GM23338 (cell line): Measurements from ENCODE around the gene POLDIP2. TPM values are rescaled to one million over a fixed set of nuclear protein-coding genes. Genes with fewer than 3 reads are reported as not detected.

Experiments used
- ATAC-seq: fragments of 200-7000 bp; cut with Tn5 transposase; 3 replicates; pipeline ENCODE4 v1.9.1; 2020
- DNase-seq: peaks from one replicate; pipeline ENCODE4 v3.0.0-alpha.2; 2015; ENCODE audit warnings: low spot score
- H2AFZ ChIP-seq: fragments of 200-600 bp; sonication (generic); 2 replicates; pipeline ENCODE4 v1.8.0; 2016; ENCODE audit warnings: antibody characterized with exemption, mild to moderate bottlenecking, moderate library complexity
- H3F3A ChIP-seq: fragments of 200-600 bp; sonication (generic); replicated peaks from 2 replicates; pipeline ENCODE4 v1.8.0; 2017; ENCODE audit warnings: antibody characterized with exemption, mixed run types, low read depth
- H3K27ac ChIP-seq: fragments of 200-600 bp; sonication (generic); 2 replicates; pipeline ENCODE4 v1.6.1; 2016; ENCODE audit warnings: low read depth
- H3K27me3 ChIP-seq: fragments of 200-600 bp; sonication (generic); 2 replicates; pipeline ENCODE4 v1.8.0; 2016; ENCODE audit warnings: mild to moderate bottlenecking, mixed run types, moderate library complexity; ENCODE audit not compliant: insufficient read depth
- H3K36me3 ChIP-seq: fragments of 200-600 bp; sonication (generic); 2 replicates; pipeline ENCODE4 v1.8.0; 2016; ENCODE audit warnings: mild to moderate bottlenecking; ENCODE audit not compliant: insufficient read depth
- H3K4me1 ChIP-seq: fragments of 200-600 bp; sonication (generic); 2 replicates; pipeline ENCODE4 v1.8.0; 2016; ENCODE audit warnings: mild to moderate bottlenecking, moderate library complexity; ENCODE audit not compliant: insufficient read depth
- H3K4me2 ChIP-seq: fragments of 200-600 bp; sonication (generic); 2 replicates; pipeline ENCODE4 v1.7.1; 2017; ENCODE audit warnings: mixed run types
- H3K4me3 ChIP-seq: fragments of 200-600 bp; sonication (generic); 2 replicates; pipeline ENCODE4 v1.6.1; 2016; ENCODE audit warnings: mixed run types
- H3K79me2 ChIP-seq: fragments of 200-600 bp; sonication (generic); replicated peaks from 2 replicates; pipeline ENCODE4 v1.8.0; 2017; ENCODE audit warnings: mild to moderate bottlenecking; ENCODE audit not compliant: insufficient read depth
- H3K9me2 ChIP-seq: fragments of 200-600 bp; sonication (generic); 2 replicates; pipeline ENCODE4 v1.8.0; 2017; ENCODE audit not compliant: insufficient read depth
- H4K20me1 ChIP-seq: fragments of 200-600 bp; sonication (generic); replicated peaks from 2 replicates; pipeline ENCODE4 v1.8.0; 2017; ENCODE audit warnings: mild to moderate bottlenecking; ENCODE audit not compliant: insufficient read depth
- H3K27ac Mint-ChIP-seq: 2 replicates; pipeline ENCODE4 v1.8.0; 2020; ENCODE audit warnings: inconsistent platforms, mild to moderate bottlenecking, moderate library complexity, mixed read lengths
- H3K27me3 Mint-ChIP-seq: 3 replicates; pipeline ENCODE4 v1.8.0; 2022; ENCODE audit warnings: low read depth, mild to moderate bottlenecking, moderate library complexity, mixed read lengths, inconsistent platforms; ENCODE audit not compliant: insufficient read depth, poor library complexity
- H3K36me3 Mint-ChIP-seq: 3 replicates; pipeline ENCODE4 v1.8.0; 2021; ENCODE audit warnings: low read depth, mild to moderate bottlenecking, inconsistent platforms, moderate library complexity, mixed read lengths
- H3K4me1 Mint-ChIP-seq: 3 replicates; pipeline ENCODE4 v1.8.0; 2020; ENCODE audit warnings: mild to moderate bottlenecking, inconsistent platforms, mixed read lengths
- H3K4me3 Mint-ChIP-seq: 3 replicates; pipeline ENCODE4 v1.8.0; 2021; ENCODE audit warnings: moderate library complexity, mild to moderate bottlenecking, inconsistent platforms, mixed read lengths
- H3K9me3 Mint-ChIP-seq: 3 replicates; pipeline ENCODE4 v1.8.0; 2020; ENCODE audit warnings: moderate library complexity, mild to moderate bottlenecking, inconsistent platforms, mixed read lengths
- CREB1 ChIP-seq: fragments of 250-450 bp; sonication (Bioruptor Pico); IDR thresholded peaks from 2 replicates; pipeline ENCODE4 v1.5.0; 2020; ENCODE audit warnings: low read depth, mild to moderate bottlenecking, moderate library complexity
- ETS1 ChIP-seq: IDR thresholded peaks from 2 replicates; pipeline ENCODE4 v1.6.1; 2016; ENCODE audit warnings: antibody characterized with exemption
- EZH2 ChIP-seq: fragments of 200-600 bp; sonication (generic); IDR thresholded peaks from one replicate; pipeline ENCODE4 v1.8.0; 2017; ENCODE audit warnings: antibody characterized with exemption, mild to moderate bottlenecking, low read depth; ENCODE audit not compliant: unreplicated experiment
- NANOG ChIP-seq: IDR thresholded peaks from 2 replicates; pipeline ENCODE4 v1.6.1; 2016; ENCODE audit warnings: antibody characterized with exemption, borderline replicate concordance
- REST ChIP-seq: IDR thresholded peaks from one replicate; pipeline ENCODE4 v1.6.1; 2018; ENCODE audit warnings: antibody characterized with exemption; ENCODE audit not compliant: unreplicated experiment
- STAT1 ChIP-seq: IDR thresholded peaks from one replicate; pipeline ENCODE4 v1.6.1; 2016; ENCODE audit warnings: antibody characterized with exemption; ENCODE audit not compliant: unreplicated experiment
- ZNF114 ChIP-seq: fragments of 250-450 bp; sonication (Bioruptor Pico); IDR thresholded peaks from 2 replicates; pipeline ENCODE4 v1.5.0; 2020; ENCODE audit warnings: mild to moderate bottlenecking, moderate library complexity
- ZNF331 ChIP-seq: fragments of 250-450 bp; sonication (Bioruptor Pico); IDR thresholded peaks from 2 replicates; pipeline ENCODE4 v1.5.0; 2020; ENCODE audit warnings: low read depth, mild to moderate bottlenecking, moderate library complexity
- polyA plus RNA-seq: library from polyadenylated mRNA; unstranded; fragments of >200 nt; fragmentation: Nextera tagmentation; extraction: Ambion mirVana; gene quantifications from 2 replicates; pipeline ENCODE4 v1.2.1, GENCODE V29; 2016
- total RNA-seq: library from RNA; depleted of rRNA; stranded (reverse); fragments of >200 nt; shearing (Covaris generic); gene quantifications from 2 replicates; pipeline ENCODE4 v1.2.3, GENCODE V29; 2014
- TF ChIP-seq, protein P1 (sequence below), 2 experiments: fragments of 200-600 bp in 1 of 2; sonication (generic) in 1 of 2; conservative IDR thresholded peaks; 2 replicates each; pipeline versions ENCODE4 v1.5.1 to v1.6.1; 2016 to 2017; ENCODE audit warnings: antibody characterized with exemption in 2 of 2, low read depth in 2 of 2, mild to moderate bottlenecking in 2 of 2, moderate library complexity in 1 of 2

POLDIP2 gene
- total and polyA plus RNA-seq, 2 experiments from 2014 or later: 45.7 to 77.1 TPM

DNA sequence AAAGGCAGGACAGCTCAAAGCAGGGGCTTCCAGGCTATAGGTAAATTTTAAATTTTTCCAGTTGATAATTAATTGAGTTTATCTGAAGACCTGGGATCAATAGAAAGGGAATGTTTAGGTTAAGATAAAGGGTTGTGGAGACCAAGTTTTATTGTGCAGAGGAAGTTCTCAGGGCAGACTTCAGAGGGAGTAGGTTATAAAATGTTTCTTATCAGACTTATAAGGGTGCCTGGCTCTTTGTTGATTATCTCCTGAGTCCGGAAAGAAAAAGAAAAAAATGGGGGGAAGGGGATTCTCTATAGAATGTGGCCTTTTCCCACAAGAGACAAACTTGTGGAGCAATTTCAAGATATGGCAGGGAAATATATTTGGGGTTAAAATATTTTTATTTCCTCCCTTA is 32.8 kb upstream of the POLDIP2 start (continued):
- TF ChIP-seq REST (no peak), EZH2 (no peak), CREB1 (CRISPR knock-in tag) (no peak), NANOG (no peak), ZNF114 (no peak), STAT1 (no peak)

DNA sequence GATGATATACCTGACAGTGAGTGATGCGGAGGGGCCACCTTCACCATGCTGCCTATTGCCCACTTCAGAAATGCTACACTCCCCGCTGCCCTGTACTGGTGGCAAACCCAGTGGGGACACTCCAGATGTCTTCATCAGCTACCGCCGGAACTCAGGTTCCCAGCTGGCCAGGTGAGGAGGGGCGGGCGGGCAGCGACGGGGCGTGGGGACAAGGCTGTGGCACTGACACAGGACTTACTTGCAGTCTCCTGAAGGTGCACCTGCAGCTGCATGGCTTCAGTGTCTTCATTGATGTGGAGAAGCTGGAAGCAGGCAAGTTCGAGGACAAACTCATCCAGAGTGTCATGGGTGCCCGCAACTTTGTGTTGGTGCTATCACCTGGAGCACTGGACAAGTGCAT is 30.8 kb upstream of the POLDIP2 start:
- Histone ChIP-seq H2AFZ (no peak overlapping the region), H3K4me1 (no peaks in the 10 kb centered on the region; the same call in 1 of the 2 replicates), H3K79me2 (no peaks in the 10 kb centered on the region), H3K4me2 (no peak overlapping the region), H3K36me3 (no peaks in the 10 kb centered on the region), H3K9me2 (no peaks in the 10 kb centered on the region), H3K27ac (no peak overlapping the region), H4K20me1 (no peaks in the 10 kb centered on the region), H3F3A (no peaks in the 10 kb centered on the region), H3K4me3 (no peak overlapping the region), H3K27me3 (peaks cover 35% of the 10 kb centered on the region)
- DNase-seq (no peak), ATAC-seq (no peak)
- Mint-ChIP-seq H3K9me3 (no peaks in the 10 kb centered on the region; the same call in 2 of the 3 replicates), H3K27me3 (peaks cover 32% of the 10 kb centered on the region), H3K36me3 (peaks cover 13% of the 10 kb centered on the region), H3K4me3 (no peak overlapping the region), H3K27ac (no peak overlapping the region), H3K4me1 (peaks cover 8% of the 10 kb centered on the region; the same call in 2 of the 3 replicates)
- TF ChIP-seq, protein P1, sequence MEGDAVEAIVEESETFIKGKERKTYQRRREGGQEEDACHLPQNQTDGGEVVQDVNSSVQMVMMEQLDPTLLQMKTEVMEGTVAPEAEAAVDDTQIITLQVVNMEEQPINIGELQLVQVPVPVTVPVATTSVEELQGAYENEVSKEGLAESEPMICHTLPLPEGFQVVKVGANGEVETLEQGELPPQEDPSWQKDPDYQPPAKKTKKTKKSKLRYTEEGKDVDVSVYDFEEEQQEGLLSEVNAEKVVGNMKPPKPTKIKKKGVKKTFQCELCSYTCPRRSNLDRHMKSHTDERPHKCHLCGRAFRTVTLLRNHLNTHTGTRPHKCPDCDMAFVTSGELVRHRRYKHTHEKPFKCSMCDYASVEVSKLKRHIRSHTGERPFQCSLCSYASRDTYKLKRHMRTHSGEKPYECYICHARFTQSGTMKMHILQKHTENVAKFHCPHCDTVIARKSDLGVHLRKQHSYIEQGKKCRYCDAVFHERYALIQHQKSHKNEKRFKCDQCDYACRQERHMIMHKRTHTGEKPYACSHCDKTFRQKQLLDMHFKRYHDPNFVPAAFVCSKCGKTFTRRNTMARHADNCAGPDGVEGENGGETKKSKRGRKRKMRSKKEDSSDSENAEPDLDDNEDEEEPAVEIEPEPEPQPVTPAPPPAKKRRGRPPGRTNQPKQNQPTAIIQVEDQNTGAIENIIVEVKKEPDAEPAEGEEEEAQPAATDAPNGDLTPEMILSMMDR (conservative IDR thresholded peaks at IDR 0.05; ENCODE audit: low read depth in 2 of 2): no peak
- TF ChIP-seq ETS1: no peak
- no peak for TF ChIP-seq REST
- no peak for TF ChIP-seq ZNF331 (CRISPR knock-in tag)
- no peak for TF ChIP-seq CREB1 (CRISPR knock-in tag)
